ENCODE data around the gene METTL26. TPM values are rescaled to one million over a fixed set of nuclear protein-coding genes. Genes with fewer than 3 reads are reported as not detected.

METTL26 gene
- total and polyA plus RNA-seq, 10 of the 15 experiments (the other 5 are each of a cell fraction or from before 2014, with no cell fraction given), result 5.4 to 163 (median 79.3) TPM

DNA sequence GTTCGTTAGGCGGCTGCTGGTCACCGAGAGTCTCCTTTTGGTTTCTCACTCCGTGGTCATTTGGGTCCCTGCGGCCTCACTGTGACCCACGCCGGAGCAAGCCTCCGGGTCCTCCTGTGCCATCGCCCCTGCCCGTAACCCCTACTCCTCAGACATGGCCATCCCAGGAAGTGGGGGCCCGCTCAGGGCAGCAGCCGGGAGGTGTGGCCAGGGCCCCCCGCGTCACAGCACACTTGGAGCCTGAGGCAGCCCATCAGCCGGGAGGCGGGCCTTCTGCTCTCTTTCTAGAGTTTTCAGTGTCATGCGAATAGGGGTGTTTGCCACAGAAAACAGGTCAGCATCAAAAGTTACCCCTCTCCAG, 13.2 kb downstream of the METTL26 start (continued):
- TF ChIP-seq ZZZ3 (IDR thresholded peaks at IDR 0.05; ENCODE audit: control insufficient read depth, insufficient read length, low read depth) (no peak), TBL1XR1 (IDR thresholded peaks at IDR 0.05; ENCODE audit: low read depth, low read length) (no peak), ZNF384 (IDR thresholded peaks at IDR 0.05; ENCODE audit: borderline replicate concordance, low read depth, low read length) (no peak), RAD51 (IDR thresholded peaks at IDR 0.05) (no peak), ZNF24 (IDR thresholded peaks at IDR 0.05) (no peak), MTA2 (IDR thresholded peaks at IDR 0.05; ENCODE audit: low read depth) (no peak), CREB1 (IDR thresholded peaks at IDR 0.05; ENCODE audit: low read depth) (no peak), IRF5 (IDR thresholded peaks at IDR 0.05; ENCODE audit: borderline replicate concordance) (no peak)

GRCh38 chr16:621526-622105, 14.5 kb downstream of the METTL26 start:
- no peak overlapping the region for H3K4me2 ChIP-seq (ENCODE audit: control insufficient read depth, insufficient read depth)
- FAIRE-seq (no peak), DNase-seq (ENCODE audit: low read depth, low spot score) (no peak), ATAC-seq (no peak)
- H3K36me3 ChIP-seq (ENCODE audit: control insufficient read depth in 2 of 2, insufficient read depth in 2 of 2, low read length in 1 of 2), result no peaks in the 10 kb centered on the region; a peak in 1 of 4 replicates
- no peak overlapping the region for H2AFZ ChIP-seq (ENCODE audit: control insufficient read depth, low read depth, low read length)
- H3K79me2 ChIP-seq (ENCODE audit: control insufficient read depth, insufficient read depth, low read length), result no peaks in the 10 kb centered on the region
- no TSS peak for BruUV-seq (replicated peaks)
- in situ Hi-C loops (cut with MboI), result no loop called here
- ChIA-PET RAD21 (ENCODE audit: unreplicated experiment) (no interaction called here), POLR2A (no interaction called here), CTCF (no interaction called here), SMC1A (ENCODE audit: uncharacterized antibody, unreplicated experiment) (no interaction called here)
- WGBS (ENCODE audit: insufficient coverage, insufficient replicate concordance, low lambda C conversion rate, missing lambda C conversion rate), result 79% methylated on average over 21 of the region's 21 CpGs
- H4K20me1 ChIP-seq (ENCODE audit: control insufficient read depth, insufficient read depth), result no peaks in the 10 kb centered on the region; the same call in 1 of the 2 replicates
- H3K9ac ChIP-seq (ENCODE audit: control insufficient read depth, insufficient read depth, low read length), result no peak overlapping the region
- H3K27ac ChIP-seq (ENCODE audit: control insufficient read depth, insufficient read depth), result no peak overlapping the region
- H3K27me3 ChIP-seq (replicated peaks in 1 of 2; ENCODE audit: control insufficient read depth in 2 of 2, insufficient read depth in 2 of 2, low read length in 1 of 2), result no peaks in the 10 kb centered on the region
- no peaks in the 10 kb centered on the region for H3K4me1 ChIP-seq (ENCODE audit: control insufficient read depth, insufficient read depth, low read length)
- TF ChIP-seq, protein P1, sequence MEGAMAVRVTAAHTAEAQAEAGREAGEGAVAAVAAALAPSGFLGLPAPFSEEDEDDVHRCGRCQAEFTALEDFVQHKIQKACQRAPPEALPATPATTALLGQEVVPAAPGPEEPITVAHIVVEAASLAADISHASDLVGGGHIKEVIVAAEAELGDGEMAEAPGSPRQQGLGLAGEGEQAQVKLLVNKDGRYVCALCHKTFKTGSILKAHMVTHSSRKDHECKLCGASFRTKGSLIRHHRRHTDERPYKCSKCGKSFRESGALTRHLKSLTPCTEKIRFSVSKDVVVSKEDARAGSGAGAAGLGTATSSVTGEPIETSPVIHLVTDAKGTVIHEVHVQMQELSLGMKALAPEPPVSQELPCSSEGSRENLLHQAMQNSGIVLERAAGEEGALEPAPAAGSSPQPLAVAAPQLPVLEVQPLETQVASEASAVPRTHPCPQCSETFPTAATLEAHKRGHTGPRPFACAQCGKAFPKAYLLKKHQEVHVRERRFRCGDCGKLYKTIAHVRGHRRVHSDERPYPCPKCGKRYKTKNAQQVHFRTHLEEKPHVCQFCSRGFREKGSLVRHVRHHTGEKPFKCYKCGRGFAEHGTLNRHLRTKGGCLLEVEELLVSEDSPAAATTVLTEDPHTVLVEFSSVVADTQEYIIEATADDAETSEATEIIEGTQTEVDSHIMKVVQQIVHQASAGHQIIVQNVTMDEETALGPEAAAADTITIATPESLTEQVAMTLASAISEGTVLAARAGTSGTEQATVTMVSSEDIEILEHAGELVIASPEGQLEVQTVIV (IDR thresholded peaks at IDR 0.05; ENCODE audit: borderline replicate concordance, partially characterized antibody), result no peak
- TF ChIP-seq ZNF217 (IDR thresholded peaks at IDR 0.05), result no peak
- H3K9me3 ChIP-seq (replicated peaks; ENCODE audit: control insufficient read depth, insufficient read depth, low read length), result no peaks in the 10 kb centered on the region
- no peak overlapping the region for H3K4me3 ChIP-seq
- intact Hi-C loops (cut with micrococcal nuclease; ENCODE audit: unreplicated experiment), result no loop called here

All from GM12878 (cell line).